GM12878 (cell line): ENCODE measurements around the gene CTBS. TPM values are rescaled to one million over a fixed set of nuclear protein-coding genes. Genes with fewer than 3 reads are reported as not detected.

Experiments used
- ATAC-seq: fragments of 200-7000 bp; cut with Tn5 transposase; 3 replicates; pipeline ENCODE4 v1.9.1; 2020; ENCODE audit warnings: mild to moderate bottlenecking, moderate library complexity
- BruUV-seq: library from RNA; stranded (reverse); fragments of 400-500 nt; replicated peaks from 2 replicates; lab custom pipeline; 2021; lab: Mats Ljungman, UMichigan
- CTCF ChIA-PET: fragments of 300-600 bp; sonication (Branson Sonifier 250); formaldehyde crosslinking; extraction: SDS; loops from one replicate; lab custom pipeline; 2021; ENCODE audit warnings: inconsistent platforms; lab: Yijun Ruan, JAX
- POLR2A ChIA-PET: fragments of 350-600 bp; formaldehyde crosslinking; extraction: SDS; loops from one replicate; lab custom pipeline; 2021; ENCODE audit warnings: inconsistent platforms; lab: Charles Lee
- RAD21 ChIA-PET: fragments of 300-600 bp; sonication (Branson Sonifier 250); formaldehyde crosslinking; loops from one replicate; lab custom pipeline; 2023; ENCODE audit warnings: antibody characterized with exemption; ENCODE audit not compliant: unreplicated experiment; lab: Charles Lee
- SMC1A ChIA-PET: fragments of 300-600 bp; sonication (Branson Sonifier 250); formaldehyde crosslinking; loops from one replicate; lab custom pipeline; 2023; ENCODE audit not compliant: unreplicated experiment, uncharacterized antibody; lab: Charles Lee
- DNase-seq: peaks from one replicate; pipeline ENCODE4 v3.0.0-alpha.2; 2011; ENCODE audit warnings: low read depth, low spot score
- FAIRE-seq: peaks from 3 replicates; lab custom pipeline; 2011; peaks lifted over from hg19 to GRCh38; lab: Jason Lieb, UNC
- H2AFZ ChIP-seq: 2 replicates; pipeline ENCODE4 v1.6.0; 2011; ENCODE audit warnings: low read depth, low read length, control low read depth; ENCODE audit not compliant: control insufficient read depth
- H3K27ac ChIP-seq: 2 replicates; pipeline ENCODE4 v1.5.1; 2011; ENCODE audit warnings: control low read depth; ENCODE audit not compliant: control insufficient read depth, insufficient read depth
- H3K27me3 ChIP-seq, 2 experiments: replicated peaks in 1 of 2; 2 replicates each; pipeline versions ENCODE4 v1.6.0 to v1.6.1; 2011; ENCODE audit warnings: low read length in 1 of 2; ENCODE audit not compliant: control insufficient read depth in 2 of 2, insufficient read depth in 2 of 2
- H3K36me3 ChIP-seq, 2 experiments: 2 replicates each; pipeline ENCODE4 v1.5.1; 2011; ENCODE audit warnings: low read length in 1 of 2; ENCODE audit not compliant: control insufficient read depth in 2 of 2, insufficient read depth in 2 of 2
- H3K4me1 ChIP-seq: 2 replicates; pipeline ENCODE4 v1.6.1; 2011; ENCODE audit warnings: mild to moderate bottlenecking, low read length, moderate library complexity, mixed read lengths; ENCODE audit not compliant: control insufficient read depth, insufficient read depth
- H3K4me2 ChIP-seq: 2 replicates; pipeline ENCODE4 v1.6.0; 2011; ENCODE audit warnings: control low read depth; ENCODE audit not compliant: control insufficient read depth, insufficient read depth
- H3K4me3 ChIP-seq: fragments of 200-600 bp; sonication (generic); 2 replicates; pipeline ENCODE4 v1.5.1; 2016
- H3K79me2 ChIP-seq: 2 replicates; pipeline ENCODE4 v1.6.0; 2011; ENCODE audit warnings: low read length; ENCODE audit not compliant: control insufficient read depth, insufficient read depth
- H3K9ac ChIP-seq: 2 replicates; pipeline ENCODE4 v1.8.0; 2011; ENCODE audit warnings: low read length, control low read depth, mixed read lengths; ENCODE audit not compliant: control insufficient read depth, insufficient read depth
- H3K9me3 ChIP-seq: replicated peaks from 3 replicates; pipeline ENCODE4 v1.5.1; 2011; ENCODE audit warnings: mild to moderate bottlenecking, low read length; ENCODE audit not compliant: control insufficient read depth, insufficient read depth
- H4K20me1 ChIP-seq: 2 replicates; pipeline ENCODE4 v1.6.0; 2011; ENCODE audit not compliant: control insufficient read depth, insufficient read depth
- BHLHE40 ChIP-seq, 2 experiments: fragments of 450-650 bp in 1 of 2; IDR thresholded peaks; 2 replicates each; pipeline ENCODE4 v1.6.1; 2011 to 2017; ENCODE audit warnings: low read depth in 2 of 2, borderline replicate concordance in 1 of 2, improper control_type of control experiment in 1 of 2, low read length in 1 of 2, mild to moderate bottlenecking in 1 of 2
- HCFC1 ChIP-seq: fragments of 150-350 bp; IDR thresholded peaks from 2 replicates; pipeline ENCODE4 v1.6.1; 2014; ENCODE audit warnings: low read length
- HDAC2 ChIP-seq: fragments of 200-600 bp; sonication (generic); IDR thresholded peaks from 2 replicates; pipeline ENCODE4 v1.6.1; 2017
- MEF2A ChIP-seq: IDR thresholded peaks from 2 replicates; pipeline ENCODE4 v1.6.1; 2011; ENCODE audit warnings: low read depth, mild to moderate bottlenecking, low read length, moderate library complexity; ENCODE audit not compliant: insufficient read depth
- MLLT1 ChIP-seq: fragments of 450-650 bp; IDR thresholded peaks from 2 replicates; pipeline ENCODE4 v1.6.1; 2016; ENCODE audit warnings: mild to moderate bottlenecking
- NFYB ChIP-seq: IDR thresholded peaks from 2 replicates; pipeline ENCODE4 v1.6.1; 2011; ENCODE audit warnings: low read depth, mild to moderate bottlenecking, low read length, improper control_type of control experiment, moderate library complexity; ENCODE audit not compliant: insufficient read depth
- PBX3 ChIP-seq: IDR thresholded peaks from 2 replicates; pipeline ENCODE4 v1.6.1; 2011; ENCODE audit warnings: mild to moderate bottlenecking, low read depth, low read length, moderate library complexity; ENCODE audit not compliant: insufficient replicate concordance
- RELB ChIP-seq: fragments of 450-650 bp; IDR thresholded peaks from 2 replicates; pipeline ENCODE4 v1.6.1; 2017; ENCODE audit warnings: low read depth, mild to moderate bottlenecking, moderate library complexity
- SMC3 ChIP-seq: IDR thresholded peaks from 2 replicates; pipeline ENCODE4 v1.6.1; 2011; ENCODE audit warnings: low read length, improper control_type of control experiment, borderline replicate concordance
- SRF ChIP-seq, 2 experiments: IDR thresholded peaks; 2 replicates each; pipeline ENCODE4 v1.6.1; 2011; ENCODE audit warnings: low read depth in 2 of 2, low read length in 2 of 2, mild to moderate bottlenecking in 1 of 2, moderate library complexity in 1 of 2
- SUPT20H ChIP-seq: IDR thresholded peaks from 2 replicates; pipeline ENCODE4 v1.6.1; 2011; ENCODE audit warnings: low read depth, mild to moderate bottlenecking, low read length, moderate library complexity, borderline replicate concordance; ENCODE audit not compliant: control insufficient read depth
- WRNIP1 ChIP-seq: IDR thresholded peaks from 2 replicates; pipeline ENCODE4 v1.6.1; 2011; ENCODE audit warnings: low read depth, low read length, improper control_type of control experiment, borderline replicate concordance
- WGBS: methylation state at CpG from one replicate; pipeline ENCODE4 v1.1.6; 2016; ENCODE audit warnings: low lambda C conversion rate; ENCODE audit not compliant: insufficient replicate concordance, insufficient coverage; ENCODE audit errors: missing lambda C conversion rate; 5-methylcytosine and 5-hydroxymethylcytosine counted together
- in situ Hi-C: fragments of 300-500 bp; cut with MboI; formaldehyde crosslinking; loops from 9 replicates; pipeline ENCODE4 v1.14.3; 2018; ENCODE audit warnings: mixed read lengths
- intact Hi-C: fragments of 100-400 bp; cut with micrococcal nuclease; formaldehyde crosslinking; loops from one replicate; pipeline ENCODE4 v1.14.2; 2022; ENCODE audit not compliant: unreplicated experiment
- polyA plus RNA-seq, 11 experiments: library from polyadenylated mRNA; depleted of rRNA in 4 of 11; unstranded in 6 of 11; stranded (reverse) in 5 of 11; fragments of >200 nt; fragmentation: Nextera tagmentation in 4 of 11; fragmentation: Illumina TruSeq in 1 of 11; extraction: Ambion mirVana in 4 of 11; extraction: Trizol in 1 of 11; gene quantifications; 1 replicate in 1 of 11; 2 replicates in 10 of 11; pipeline versions ENCODE4 v1.2.1 to v1.2.3, GENCODE V29; 2011 to 2016; ENCODE audit warnings: inconsistent platforms in 2 of 11, missing spikeins in 2 of 11, low read depth in 1 of 11
- total RNA-seq, 4 experiments: library from RNA; depleted of rRNA in 3 of 4; stranded (reverse); fragments of >200 nt in 3 of 4; fragmentation: Illumina TruSeq in 1 of 4; extraction: Trizol in 1 of 4; gene quantifications; 2 replicates each; pipeline versions ENCODE4 v1.2.1 to v1.2.3, GENCODE V29; 2013 to 2021

The CTBS gene
- total and polyA plus RNA-seq, 10 of the 15 experiments (the other 5 are each of a cell fraction or from before 2014, with no cell fraction given), result 4.3 to 21.2 (median 12.3) TPM

- 100% methylated on average over 3 of the region's 3 CpGs for WGBS
- Histone ChIP-seq H3K79me2 (peaks cover 12% of the 10 kb centered on the region), H3K27me3 (no peaks in the 10 kb centered on the region), H3K4me2 (no peak overlapping the region), H3K4me1 (no peaks in the 10 kb centered on the region), H3K9ac (no peak overlapping the region), H3K4me3 (no peak overlapping the region), H3K27ac (no peak overlapping the region), H3K36me3 (no peaks in the 10 kb centered on the region; a peak in 1 of 4 replicates), H3K9me3 (peaks cover 2% of the 10 kb centered on the region; the same call in 1 of the 3 replicates), H2AFZ (no peak overlapping the region), H4K20me1 (no peaks in the 10 kb centered on the region)
- SMC1A ChIA-PET, result interaction anchor here (1.2 kb wide), 1 partner anchor 63 kb away, joined by 4 read pairs; no protein-coding TSS in a partner anchor
- in situ Hi-C loops, result no loop called here
- TF ChIP-seq SMC3, result no peak
- no peak for TF ChIP-seq HCFC1
- no peak for TF ChIP-seq MLLT1
- TF ChIP-seq NFYB, result no peak
- TF ChIP-seq SRF (IDR thresholded peaks at IDR 0.05; ENCODE audit: low read depth in 2 of 2, low read length in 2 of 2), result no peak
- no peak for TF ChIP-seq MEF2A
- no peak for TF ChIP-seq WRNIP1
- no peak for TF ChIP-seq SUPT20H
- no peak for TF ChIP-seq BHLHE40 (IDR thresholded peaks at IDR 0.05; ENCODE audit: borderline replicate concordance in 1 of 2, low read depth in 2 of 2, low read length in 1 of 2)
- TF ChIP-seq RELB, result no peak
- no peak for TF ChIP-seq HDAC2
- TF ChIP-seq PBX3, result no peak
- intact Hi-C loops, result no loop called here
- CTCF ChIA-PET, result no interaction called here
- ATAC-seq, result no peak
- FAIRE-seq, result no peak
- RAD21 ChIA-PET, result no interaction called here
- POLR2A ChIA-PET, result no interaction called here
- no peak for DNase-seq
- no TSS peak for BruUV-seq
Measured at GRCh38 chr1:84510668-84511067, 63.6 kb downstream of the CTBS start.
